ENCODE data around the gene CEP152.

DNA sequence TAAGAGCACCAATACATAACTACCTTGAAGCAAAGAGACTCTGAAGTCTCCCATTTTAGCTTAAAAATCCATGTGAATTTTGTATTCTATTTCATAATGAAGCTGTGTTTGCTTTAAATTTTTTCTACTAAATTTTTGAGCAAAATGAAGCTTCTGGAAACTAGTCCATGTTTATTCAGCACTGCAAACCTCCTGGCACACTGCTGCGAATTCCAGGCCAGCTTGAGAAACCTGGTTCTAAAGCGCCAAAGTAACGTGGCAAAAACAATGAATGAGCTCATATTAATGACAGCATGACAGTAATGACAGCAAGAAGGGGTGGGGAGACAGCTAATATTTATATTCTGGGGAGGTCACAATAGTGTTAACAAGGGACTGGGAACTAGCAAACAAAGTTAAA lies 25.7 kb downstream of the CEP152 start:
- TF ChIP-seq, protein P1, sequence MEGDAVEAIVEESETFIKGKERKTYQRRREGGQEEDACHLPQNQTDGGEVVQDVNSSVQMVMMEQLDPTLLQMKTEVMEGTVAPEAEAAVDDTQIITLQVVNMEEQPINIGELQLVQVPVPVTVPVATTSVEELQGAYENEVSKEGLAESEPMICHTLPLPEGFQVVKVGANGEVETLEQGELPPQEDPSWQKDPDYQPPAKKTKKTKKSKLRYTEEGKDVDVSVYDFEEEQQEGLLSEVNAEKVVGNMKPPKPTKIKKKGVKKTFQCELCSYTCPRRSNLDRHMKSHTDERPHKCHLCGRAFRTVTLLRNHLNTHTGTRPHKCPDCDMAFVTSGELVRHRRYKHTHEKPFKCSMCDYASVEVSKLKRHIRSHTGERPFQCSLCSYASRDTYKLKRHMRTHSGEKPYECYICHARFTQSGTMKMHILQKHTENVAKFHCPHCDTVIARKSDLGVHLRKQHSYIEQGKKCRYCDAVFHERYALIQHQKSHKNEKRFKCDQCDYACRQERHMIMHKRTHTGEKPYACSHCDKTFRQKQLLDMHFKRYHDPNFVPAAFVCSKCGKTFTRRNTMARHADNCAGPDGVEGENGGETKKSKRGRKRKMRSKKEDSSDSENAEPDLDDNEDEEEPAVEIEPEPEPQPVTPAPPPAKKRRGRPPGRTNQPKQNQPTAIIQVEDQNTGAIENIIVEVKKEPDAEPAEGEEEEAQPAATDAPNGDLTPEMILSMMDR (IDR thresholded peaks at IDR 0.05): no peak
- TF ChIP-seq, protein P2, sequence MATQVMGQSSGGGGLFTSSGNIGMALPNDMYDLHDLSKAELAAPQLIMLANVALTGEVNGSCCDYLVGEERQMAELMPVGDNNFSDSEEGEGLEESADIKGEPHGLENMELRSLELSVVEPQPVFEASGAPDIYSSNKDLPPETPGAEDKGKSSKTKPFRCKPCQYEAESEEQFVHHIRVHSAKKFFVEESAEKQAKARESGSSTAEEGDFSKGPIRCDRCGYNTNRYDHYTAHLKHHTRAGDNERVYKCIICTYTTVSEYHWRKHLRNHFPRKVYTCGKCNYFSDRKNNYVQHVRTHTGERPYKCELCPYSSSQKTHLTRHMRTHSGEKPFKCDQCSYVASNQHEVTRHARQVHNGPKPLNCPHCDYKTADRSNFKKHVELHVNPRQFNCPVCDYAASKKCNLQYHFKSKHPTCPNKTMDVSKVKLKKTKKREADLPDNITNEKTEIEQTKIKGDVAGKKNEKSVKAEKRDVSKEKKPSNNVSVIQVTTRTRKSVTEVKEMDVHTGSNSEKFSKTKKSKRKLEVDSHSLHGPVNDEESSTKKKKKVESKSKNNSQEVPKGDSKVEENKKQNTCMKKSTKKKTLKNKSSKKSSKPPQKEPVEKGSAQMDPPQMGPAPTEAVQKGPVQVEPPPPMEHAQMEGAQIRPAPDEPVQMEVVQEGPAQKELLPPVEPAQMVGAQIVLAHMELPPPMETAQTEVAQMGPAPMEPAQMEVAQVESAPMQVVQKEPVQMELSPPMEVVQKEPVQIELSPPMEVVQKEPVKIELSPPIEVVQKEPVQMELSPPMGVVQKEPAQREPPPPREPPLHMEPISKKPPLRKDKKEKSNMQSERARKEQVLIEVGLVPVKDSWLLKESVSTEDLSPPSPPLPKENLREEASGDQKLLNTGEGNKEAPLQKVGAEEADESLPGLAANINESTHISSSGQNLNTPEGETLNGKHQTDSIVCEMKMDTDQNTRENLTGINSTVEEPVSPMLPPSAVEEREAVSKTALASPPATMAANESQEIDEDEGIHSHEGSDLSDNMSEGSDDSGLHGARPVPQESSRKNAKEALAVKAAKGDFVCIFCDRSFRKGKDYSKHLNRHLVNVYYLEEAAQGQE (IDR thresholded peaks at IDR 0.05; ENCODE audit: insufficient read depth in 1 of 2, low read depth in 2 of 2, low read length in 1 of 2): no peak
